ENCODE results near the gene COL27A1.
A peak's percentile ranks its signal among the peaks of the same experiment; 100 is the strongest.

Gene COL27A1

DNA sequence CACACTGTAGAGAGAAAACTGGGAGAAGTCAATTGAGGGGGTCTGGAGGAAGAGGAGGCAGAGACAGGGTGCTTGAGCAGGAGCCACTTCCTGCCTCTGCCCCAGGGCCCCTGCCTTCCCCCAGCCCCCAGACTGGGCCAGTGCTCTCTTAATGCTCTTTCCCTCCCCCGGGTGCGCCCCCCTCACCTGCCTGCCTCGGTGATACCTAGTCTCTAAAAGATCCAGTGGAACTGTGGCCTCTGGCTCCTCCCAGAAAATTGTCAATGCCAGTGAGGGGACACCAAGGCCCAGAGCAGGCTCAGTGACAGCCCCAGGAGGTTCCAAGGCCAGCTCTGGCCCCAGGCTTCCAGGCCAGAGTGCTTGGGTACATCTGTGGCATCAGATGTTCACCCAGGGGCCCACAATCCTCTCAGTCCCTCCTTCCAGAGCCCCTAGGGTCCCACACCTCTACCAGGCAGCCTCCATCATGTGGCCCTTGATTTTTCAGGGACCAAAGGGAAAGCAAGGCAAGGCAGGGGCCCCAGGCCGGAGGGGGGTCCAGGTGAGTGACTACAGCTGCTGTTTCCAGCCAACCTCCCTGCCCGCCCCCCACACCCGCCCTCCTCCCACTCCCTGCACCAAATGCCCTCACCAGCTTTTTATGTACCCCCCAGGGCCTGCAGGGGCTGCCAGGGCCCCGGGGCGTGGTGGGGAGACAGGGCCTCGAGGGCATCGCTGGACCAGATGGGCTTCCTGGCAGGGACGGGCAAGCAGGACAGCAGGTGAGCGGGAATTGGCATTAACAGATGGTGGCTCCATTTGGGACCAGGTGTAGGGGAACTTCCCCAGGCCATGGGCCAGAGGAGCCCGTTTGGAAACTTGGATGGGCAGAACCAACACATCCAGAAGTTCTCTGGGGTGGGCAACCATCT lies 134.5 kb downstream of the COL27A1 start:
- peak; percentile 58 for DNase-seq

DNA sequence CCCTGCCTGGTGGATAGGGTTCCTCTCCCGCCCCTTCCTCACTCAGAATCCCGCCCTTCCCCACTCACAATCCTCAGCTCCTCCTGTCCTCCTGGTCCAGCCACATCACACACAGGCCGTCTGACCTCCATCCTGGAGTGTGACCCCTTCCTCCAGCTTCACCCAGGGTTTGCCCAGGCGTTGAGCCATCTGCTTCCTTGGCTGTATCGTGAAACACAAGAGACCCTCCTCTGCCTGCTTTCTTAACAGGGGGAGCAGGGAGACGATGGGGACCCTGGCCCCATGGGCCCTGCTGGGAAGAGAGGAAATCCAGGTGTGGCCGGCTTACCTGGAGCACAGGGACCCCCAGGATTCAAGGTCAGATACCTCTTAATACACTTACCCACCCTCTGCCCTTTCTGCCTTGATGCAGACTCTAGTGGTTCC lies 135.2 kb downstream of the COL27A1 start:
- no peak for DNase-seq

DNA sequence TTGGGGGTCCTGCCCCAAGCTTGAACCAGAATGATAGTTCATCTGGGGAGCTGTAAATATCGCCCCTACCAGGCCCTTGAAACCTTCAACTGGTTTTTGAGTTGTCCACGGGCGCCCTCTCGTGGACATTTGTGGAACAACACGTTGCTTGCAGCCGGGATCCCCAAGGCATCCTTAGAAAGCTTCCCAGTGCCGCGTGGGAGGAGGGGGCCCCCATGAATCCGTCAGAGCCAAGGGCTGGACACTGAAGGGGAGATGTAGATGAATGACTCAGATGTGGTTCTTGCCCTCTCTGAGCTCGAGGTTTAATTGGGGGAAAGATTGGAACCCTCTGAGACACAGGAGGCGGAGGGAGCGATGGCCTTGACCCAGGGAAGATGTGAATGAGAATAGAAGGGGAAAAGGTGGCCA lies 135.7 kb downstream of the COL27A1 start:
- peak; percentile 67 for DNase-seq

DNA sequence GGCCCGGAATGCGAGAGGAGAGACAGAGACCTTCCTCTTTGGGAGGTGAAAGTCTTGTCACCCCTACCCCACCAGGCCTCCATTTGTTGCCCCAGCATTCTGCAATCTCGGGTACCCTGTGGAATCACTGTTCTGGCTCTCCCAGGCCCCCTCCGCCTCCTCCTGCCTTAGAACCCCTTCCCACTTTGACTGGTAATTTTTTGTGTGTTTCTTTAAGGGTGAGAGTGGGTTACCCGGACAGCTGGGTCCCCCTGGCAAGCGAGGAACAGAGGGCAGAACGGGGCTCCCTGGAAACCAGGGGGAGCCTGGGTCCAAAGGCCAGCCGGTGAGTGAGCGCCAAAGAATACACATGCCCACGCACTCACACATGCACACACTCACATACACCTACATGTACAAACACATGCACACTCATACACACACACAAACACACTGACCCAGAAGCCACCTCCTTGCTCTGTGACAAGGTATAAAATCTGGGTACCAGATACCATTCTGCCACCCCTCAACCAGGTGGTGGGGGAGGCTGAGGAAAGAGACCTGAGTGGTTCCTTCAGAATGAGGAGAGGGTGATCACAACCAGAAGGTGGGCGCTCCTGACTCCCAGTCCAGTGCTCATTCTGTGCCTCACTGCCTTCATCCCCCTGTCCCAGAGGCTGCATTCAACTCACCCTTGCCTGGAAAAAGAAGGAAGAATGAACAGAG lies 136.7 kb downstream of the COL27A1 start:
- DNase-seq, result no peak

DNA sequence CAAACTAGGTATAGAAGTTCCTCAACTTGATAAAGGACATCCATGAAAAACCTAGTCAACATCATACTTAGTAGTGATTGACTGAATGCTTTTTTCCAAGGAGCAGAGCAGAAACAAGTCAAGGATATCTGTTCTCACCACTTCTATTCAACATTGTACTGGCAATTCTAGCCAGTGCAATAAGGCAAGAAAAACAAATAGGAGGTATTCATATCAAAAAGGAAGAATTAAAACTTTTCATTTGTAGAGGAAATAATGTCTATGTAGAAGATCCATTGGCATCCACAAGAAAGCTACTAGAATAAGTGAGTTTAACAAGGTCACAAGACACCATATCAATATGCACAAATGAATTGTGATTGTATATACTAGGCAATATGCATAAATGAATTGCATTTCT lies 139.3 kb downstream of the COL27A1 start:
- DNase-seq, result no peak

DNA sequence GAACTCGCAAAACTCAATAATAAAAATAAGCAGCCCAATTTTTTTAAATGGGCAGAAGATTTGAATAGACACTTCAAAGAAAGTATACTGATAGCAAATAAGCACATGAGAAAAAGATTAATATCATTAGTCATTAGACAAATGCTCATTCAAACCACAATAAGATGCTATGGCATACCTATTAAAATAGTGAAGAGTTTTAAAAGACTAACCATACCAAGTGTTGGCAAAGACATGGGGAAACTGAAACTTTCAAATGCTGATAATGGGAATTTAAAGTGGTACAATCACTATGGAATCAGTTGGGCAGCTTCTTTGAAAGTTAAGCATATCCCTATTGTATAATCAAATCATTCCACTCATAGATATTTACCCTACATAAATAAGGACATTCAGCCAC lies 141.0 kb downstream of the COL27A1 start:
- no peak for DNase-seq

DNA sequence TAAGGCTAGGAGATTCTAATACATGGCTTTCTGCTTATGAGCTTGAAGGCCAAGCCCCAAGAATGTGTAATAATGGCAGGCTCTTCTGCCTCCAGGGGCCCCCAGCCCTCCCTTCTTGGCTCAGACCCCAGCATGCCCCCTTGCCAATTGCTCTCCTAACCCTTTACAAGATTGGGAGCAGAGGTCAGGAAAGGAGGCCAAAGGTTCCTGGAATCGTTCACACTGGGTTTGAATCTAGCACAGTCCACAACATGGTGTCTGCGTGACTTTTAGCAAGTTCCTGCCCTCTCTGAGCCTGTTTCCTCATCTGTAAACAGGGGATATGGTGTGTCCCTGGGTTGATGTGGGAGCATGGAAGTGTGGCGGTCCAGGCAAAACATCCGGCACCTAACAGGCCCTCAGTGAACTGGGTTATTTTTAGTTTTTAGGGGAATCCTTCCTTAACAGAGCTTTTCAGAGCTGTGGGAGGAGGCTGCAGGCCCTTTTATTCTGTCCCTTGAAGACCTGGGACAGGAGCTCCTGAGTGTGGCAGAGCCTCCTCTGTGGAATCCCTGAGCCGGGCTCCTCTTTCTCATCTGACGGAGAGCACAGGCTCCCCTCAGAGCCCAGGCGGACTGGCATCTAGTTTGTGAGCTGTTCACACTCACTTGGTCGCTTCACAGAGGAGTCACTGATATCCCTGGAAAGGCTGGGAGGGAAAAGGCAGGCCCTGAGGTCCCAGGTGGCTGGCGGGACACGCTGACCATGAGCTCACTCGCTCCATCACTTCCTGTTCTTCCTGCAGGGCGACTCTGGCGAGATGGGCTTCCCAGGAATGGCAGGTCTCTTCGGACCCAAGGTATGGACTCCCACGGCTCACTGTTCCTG lies 144.2 kb downstream of the COL27A1 start:
- DNase-seq, result no peak

DNA sequence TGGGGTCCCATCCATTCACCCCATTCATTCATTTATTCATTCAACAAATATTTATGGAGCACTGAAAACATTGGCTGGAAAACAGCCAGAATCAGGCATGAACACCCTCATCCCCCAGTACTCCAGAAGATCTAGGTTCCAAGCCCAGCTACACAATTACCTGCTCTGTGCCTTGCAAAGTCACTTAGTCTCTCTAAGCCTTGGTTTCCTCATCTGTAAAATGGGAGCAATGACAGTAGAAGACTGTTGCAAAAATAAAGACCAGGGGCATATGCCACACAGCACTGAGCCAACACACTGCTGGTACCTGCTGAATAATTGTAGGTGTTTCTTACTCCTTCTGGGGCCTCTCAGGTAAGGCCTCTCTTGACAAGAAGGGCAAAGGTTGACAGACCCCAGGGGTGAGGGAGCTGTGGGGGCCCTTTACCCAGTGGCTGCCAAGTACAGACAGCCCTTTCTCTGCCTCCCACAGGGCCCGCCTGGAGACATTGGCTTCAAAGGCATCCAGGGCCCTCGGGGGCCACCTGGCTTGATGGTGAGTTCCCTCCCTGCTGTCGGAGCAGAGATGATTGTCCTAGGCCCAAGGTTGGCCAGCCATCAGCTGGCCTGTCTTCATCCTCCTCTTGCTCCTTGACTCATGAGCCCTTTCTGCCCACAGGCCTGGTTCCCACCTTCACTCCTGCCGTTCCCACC lies 145.0 kb downstream of the COL27A1 start:
- no peak for DNase-seq

DNA sequence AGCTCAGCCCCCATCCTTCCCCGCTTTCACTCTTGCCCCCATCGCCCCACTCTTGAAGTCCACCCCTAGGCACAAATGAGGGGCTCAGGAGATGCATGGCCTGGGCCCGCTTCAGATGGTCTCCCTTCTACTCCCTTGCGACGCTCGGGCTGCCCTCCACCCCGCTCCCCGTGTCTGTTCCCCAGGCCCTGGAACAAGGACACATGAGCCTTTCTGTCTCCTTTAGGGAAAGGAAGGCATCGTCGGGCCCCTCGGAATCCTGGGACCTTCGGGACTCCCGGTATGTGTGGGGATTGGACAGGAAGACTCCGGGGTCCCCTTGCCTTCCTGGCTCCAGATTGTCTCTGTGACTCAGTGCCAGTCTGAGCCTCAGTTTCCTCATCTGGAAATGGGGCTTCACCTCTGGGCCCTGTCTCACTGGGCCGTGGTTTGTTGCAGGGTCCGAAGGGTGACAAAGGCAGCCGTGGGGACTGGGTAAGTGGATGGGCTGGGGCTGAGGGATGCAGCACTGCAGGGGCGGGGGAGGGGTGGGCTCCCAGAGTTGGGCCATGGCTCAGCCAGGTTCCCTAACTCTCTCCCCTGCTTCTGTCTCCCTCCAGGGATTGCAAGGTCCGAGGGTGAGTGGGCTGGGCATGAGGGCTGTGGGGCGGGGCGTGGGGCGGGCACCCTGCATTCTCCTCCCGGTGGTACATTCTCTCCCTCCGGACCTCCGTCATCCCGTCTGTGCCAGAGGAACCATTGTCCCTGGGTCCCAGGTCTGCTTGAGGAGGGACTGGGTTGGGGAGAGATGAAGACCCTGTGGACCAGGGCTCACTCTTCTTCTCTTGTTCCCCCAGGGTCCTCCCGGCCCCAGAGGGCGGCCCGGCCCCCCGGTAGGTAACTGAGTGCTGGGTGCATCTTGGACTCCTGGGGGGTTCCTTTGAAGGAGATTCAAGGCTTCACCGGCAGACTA lies 145.8 kb downstream of the COL27A1 start:
- DNase-seq, result no peak

DNA sequence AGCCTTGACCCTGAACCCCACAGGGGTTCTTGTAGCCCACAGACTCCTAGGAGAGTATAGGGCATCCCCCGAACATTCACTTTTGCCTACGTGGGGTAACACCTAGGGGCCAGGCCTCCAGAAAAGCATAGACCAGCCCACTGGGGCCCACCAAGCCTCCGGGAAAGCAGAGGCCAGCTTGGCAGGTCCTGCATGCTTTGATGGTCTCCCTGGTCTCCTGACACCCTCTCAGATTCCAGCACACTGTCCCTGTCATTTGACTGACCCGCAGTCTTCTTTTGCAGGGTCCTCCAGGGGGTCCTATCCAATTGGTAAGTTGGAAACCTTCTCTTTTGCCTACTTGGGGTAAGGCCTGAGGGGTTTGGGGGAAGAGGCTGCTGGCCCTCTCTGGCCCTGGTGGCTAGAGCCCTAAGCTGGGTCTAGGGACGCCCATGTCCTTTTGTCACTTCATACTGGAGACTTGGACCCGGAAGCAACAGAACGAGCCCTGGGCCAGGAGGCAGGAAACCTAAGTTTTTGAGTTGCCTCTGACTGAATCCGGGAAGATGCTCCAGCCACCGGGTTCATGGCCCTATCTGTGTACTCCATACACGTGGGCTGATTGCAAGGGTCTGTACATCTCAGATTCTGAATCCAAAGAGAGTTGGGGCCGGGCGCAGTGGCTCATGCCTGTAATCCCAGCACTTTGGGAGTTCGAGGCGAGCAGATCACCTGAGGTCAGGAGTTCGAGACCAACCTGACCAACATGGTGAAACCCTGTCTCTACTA lies 146.6 kb downstream of the COL27A1 start:
- DNase-seq, result no peak

DNA sequence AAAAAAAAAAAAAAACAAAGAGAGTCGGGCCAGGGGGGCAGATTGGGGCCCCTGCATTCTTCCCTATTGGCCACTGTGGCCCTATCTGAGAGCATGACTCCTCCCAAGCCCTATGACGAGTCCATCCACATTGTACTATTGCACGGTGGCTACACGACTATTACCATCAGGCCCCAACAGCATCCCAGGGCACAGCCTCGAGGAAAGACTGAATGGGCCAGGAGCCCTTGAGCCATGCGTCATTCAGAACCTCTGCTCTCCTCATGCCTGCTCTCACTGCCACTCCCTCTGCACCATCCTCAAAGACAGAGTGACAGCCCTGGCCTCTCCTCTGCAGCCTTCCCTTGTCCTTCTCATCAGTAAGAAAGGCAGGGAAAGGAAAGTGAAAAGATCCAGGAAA lies 147.4 kb downstream of the COL27A1 start:
- DNase-seq, result no peak

DNA sequence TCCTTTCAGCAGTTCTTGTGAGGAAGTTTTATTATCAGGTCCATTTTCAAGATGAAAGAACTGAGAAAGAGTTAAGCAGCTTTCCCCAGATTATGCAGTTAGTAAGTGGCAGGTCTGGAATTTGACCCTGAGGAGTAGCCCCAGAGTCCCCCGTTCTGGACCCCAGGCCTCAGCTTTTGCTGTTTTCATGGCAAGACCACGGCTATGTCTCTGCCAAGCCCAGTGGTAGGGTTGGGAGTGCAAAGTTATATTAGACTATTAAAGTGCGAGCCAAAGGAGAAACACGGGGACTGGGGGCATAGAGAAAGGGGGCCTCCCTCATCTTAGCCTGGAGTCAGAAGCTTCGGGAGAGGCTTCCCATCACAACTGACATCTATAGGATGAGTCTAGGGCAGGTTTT lies 148.2 kb downstream of the COL27A1 start:
- DNase-seq, result no peak

DNA sequence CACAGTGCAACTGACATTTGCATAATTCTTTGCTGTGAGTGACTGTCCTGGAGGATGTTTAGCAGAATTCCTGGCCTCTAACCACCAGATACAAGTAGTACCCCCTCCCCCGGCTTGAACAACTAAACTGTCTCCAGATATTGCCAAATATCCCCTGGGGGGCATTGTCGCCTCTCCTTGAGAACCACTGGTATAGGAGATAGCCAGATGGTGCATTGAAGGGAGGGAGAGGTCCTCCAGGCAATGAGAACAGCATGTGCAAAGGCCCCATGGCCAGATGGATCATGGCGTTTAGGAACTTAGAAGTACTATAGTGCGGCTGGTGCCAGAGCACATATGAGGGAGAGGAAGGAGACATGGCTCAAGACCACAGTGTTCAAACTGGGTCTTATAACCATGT lies 148.6 kb downstream of the COL27A1 start:
- no peak for DNase-seq

DNA sequence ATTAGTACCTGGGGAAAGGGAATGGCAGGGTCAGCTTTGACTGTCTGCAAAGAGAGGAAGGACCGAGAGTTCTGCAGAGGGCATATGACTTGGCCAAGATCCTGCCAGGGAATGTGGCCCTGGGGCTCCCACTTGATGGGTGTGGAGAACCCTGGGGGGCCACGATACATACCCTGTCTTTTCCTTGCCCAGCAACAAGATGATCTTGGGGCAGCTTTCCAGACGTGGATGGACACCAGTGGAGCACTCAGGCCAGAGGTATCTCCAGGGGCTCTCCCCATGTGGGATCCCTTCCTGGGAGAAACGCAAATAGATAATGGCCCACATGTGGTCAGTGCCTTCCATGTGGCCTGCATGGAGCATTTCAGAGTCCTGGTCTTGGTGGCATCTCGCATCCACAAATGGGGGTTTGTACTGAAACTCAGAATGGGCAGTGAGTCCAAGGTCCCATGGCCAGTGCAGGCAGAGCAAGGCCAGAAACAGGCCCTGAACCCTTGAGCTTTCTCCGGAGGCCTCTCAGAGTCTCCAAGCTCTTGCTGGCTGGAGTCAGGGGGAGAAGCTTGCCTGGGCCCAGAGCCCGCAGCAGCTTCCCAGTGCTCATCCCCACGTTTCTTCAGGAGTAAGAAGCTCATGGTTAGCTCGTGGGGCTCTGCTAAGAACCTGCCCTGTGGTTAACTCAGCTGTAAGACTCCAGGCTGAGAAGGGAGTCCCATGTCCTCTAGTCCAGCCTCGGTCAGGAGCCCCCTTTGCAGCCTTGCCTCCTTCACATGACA lies 149.3 kb downstream of the COL27A1 start:
- no peak for DNase-seq

DNA sequence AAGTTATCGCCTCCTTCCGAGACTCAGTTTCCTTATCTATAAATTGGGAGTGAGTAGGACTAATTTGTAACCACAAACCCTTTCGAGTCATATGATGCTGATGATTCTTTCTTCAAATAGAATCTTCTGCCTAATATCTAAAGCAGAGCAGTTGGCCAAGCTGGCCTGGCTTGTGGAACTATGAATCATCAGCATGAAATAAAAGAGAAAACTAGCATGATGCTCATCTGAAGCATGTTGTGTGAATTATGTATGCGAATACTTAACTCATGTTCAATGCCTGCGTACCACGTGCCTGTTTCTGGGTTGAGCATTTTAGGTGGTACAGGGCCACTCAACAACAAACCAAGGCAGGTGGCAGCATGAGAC lies 152.5 kb downstream of the COL27A1 start:
- DNase-seq, result no peak

DNA sequence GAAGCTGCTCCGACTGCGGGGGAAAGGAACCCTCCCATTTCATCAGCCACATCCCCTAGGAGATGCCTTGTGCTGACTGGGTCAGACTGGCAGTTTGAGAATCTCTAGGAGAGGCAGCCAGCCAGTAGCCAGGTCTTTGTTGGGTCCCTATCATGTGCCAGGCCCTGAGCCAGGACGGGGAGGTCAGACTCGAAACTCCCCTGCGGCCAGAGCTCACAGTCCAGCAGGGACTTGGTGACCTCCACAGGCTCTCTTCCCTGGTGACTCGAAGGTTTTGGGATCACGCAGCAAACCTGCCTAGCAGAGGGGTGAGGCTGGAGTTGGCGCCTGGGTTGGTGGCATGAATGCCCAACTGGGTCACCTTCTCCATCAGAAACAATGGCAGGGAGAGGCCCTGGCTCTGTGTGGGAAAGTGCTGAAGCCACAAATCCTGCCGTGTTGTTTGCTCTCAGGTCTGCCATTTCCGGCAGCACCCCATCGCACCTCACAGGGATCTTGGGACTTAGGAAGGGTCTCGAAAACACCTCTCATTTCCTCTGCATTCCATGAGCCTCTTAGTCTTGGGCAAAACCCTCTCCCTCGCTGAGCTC lies 153.1 kb downstream of the COL27A1 start:
- DNase-seq, result no peak

DNA sequence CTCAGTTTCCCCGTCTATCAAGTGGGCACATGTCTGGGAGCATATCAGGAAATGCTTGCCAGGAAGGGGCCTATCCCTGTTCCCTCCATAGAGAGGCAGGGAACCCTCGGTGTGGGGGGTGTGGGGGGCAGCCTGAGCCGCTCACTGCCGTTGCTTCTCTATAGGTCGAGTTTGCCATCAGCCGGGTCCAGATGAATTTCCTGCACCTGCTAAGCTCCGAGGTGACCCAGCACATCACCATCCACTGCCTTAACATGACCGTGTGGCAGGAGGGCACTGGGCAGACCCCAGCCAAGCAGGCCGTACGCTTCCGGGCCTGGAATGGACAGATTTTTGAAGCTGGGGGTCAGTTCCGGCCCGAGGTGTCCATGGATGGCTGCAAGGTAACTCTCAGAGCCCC lies 153.8 kb downstream of the COL27A1 start:
- no peak for DNase-seq

DNA sequence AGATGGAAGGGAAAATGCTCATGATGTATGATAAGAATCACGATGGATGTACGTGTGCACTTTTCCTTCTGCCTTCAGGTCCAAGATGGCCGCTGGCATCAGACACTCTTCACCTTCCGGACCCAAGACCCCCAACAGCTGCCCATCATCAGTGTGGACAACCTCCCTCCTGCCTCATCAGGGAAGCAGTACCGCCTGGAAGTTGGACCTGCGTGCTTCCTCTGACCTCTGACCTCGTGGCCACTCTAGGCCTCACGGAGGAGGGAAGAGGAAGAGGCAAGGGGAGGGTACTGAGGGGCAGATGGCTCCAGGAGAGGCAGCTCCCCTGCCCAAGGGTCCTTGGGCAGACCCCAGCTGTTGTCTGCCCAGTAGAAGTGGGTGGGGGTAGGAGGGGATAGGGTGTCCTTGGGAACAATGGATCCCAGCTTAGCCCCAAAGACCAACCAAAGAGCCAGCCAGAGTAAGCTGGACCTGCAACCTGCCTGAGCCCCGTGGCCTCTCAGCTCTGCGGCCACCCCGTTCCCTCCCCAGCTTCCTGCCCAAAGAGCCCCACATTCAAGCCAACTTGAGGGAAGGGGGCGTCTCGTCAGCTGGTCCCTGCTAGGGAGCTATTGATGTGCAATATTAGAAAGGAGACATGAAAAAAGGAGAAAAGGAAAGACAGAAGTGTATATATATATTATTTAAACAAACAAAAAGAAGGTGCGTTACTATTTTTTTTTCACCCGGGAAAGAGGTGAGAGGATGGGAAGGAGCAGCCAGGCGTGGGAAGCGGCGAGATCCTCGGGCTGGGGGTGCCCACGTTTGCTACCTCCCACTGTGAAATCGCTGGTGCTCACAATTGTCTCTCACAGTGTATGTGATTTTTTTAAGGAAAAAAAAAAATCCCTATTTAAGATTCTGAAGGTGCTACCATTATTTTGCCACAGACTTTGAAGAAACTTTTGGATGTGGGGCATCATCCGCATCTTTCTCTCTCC lies 155.4 kb downstream of the COL27A1 start:
- no peak for DNase-seq

All from NCI-H2171 treated with DMSO at 0.1 percent for 48 hours (cell line).